GM12874 (cell line): ENCODE data around the gene ENO2.

Source experiments
- TF ChIP-seq, protein P1 (sequence below): IDR thresholded peaks from 2 replicates; pipeline ENCODE4 v1.5.1; 2011; ENCODE audit warnings: low read depth, mild to moderate bottlenecking, control low read depth, low read length, moderate library complexity; ENCODE audit not compliant: insufficient read depth

ENO2 gene

GRCh38 chr12:6899837-6900519 is 14.4 kb upstream of the ENO2 start:
- TF ChIP-seq, protein P1, sequence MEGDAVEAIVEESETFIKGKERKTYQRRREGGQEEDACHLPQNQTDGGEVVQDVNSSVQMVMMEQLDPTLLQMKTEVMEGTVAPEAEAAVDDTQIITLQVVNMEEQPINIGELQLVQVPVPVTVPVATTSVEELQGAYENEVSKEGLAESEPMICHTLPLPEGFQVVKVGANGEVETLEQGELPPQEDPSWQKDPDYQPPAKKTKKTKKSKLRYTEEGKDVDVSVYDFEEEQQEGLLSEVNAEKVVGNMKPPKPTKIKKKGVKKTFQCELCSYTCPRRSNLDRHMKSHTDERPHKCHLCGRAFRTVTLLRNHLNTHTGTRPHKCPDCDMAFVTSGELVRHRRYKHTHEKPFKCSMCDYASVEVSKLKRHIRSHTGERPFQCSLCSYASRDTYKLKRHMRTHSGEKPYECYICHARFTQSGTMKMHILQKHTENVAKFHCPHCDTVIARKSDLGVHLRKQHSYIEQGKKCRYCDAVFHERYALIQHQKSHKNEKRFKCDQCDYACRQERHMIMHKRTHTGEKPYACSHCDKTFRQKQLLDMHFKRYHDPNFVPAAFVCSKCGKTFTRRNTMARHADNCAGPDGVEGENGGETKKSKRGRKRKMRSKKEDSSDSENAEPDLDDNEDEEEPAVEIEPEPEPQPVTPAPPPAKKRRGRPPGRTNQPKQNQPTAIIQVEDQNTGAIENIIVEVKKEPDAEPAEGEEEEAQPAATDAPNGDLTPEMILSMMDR: no peak

DNA sequence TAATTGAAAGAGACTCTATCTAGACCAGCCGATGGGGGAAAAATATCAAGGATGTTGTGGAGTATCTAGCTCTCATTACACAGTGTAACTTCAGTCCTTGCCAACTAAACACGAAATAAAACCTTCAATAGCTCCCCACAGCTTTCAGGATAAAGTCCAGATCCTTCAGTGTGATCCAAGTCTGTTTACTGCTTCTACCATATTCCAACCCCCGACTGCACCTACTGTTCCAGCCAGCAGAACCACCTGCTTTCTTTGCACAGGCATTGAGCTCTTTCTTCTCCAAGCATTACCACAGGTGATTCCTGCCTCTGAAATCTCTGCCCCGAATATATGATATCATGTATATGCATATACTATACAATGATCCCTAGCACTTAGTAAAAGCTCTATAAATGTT is 11.9 kb upstream of the ENO2 start:
- TF ChIP-seq, protein P1: no peak

DNA sequence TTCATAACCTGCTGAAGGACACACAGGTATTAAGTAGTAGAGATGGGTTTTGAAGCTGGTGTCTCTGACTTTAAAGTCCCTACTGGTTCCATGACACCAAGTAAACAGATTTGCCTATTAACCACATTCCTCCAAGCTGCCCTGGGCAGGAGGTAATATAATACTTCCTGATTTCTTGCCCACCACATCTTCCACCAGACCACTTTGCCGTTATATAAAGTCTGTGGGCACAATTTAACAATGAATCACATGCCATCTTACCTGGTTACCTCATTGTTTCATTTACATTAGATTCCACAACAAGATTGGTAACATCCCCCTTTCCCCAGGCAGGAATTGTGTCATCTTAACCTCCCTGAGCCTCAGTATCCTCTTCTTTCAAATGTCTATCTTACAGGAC is 10.7 kb upstream of the ENO2 start:
- TF ChIP-seq, protein P1: no peak

DNA sequence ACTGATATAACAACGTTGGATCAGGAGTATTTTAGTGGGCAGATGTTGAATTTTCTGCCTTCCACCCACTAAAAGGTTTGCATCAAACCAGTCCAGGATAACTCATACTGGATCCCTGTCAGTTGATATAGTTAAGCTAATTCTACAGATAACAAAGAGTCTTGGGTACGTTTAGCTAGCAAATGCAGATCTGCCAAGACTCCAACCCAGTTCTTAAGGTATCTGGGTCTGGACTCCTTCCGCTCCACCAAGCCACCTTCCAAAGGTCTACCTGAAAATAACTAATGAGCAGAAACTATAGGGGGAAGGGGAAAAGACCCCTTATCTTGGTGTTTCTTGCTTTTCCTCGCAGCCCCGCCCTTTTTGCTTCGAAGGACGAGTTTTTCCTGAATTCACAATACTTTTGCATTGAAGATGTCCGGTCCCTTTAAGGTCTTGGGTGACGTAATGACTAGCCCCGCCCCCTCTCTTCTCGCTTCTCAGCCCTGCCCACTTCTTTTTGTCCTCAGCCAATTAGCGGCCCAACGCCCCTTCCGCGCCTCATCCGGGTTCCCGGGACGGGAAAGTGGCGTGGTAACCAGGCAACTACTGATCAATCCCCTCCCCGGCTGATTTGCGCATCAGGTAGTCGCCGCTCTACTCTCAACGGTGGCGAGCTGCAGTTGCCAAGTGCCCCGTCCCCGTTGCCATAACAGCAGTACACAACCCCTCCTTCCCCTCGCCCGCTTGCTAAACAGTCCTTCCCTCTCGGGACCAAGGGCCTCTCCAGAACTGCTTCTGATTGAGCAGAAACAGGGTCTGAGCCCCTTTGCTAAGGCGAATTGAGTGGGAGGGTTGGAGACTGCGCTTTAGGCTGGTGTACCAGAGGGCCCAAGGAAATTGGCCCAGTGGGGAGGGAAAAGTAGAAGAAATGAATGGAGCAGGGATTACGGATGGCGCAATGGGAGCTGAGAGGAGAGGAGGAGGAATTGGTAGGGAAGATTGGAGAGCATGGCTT is 9.8 kb upstream of the ENO2 start, which contains the start of gene LRRC23:
Gene LRRC23 (plus strand): TSS at position 543 of the 997 bp plus-strand sequence. CDS start 812 bp downstream, outside the sequence.
- TF ChIP-seq, protein P1: no peak

DNA sequence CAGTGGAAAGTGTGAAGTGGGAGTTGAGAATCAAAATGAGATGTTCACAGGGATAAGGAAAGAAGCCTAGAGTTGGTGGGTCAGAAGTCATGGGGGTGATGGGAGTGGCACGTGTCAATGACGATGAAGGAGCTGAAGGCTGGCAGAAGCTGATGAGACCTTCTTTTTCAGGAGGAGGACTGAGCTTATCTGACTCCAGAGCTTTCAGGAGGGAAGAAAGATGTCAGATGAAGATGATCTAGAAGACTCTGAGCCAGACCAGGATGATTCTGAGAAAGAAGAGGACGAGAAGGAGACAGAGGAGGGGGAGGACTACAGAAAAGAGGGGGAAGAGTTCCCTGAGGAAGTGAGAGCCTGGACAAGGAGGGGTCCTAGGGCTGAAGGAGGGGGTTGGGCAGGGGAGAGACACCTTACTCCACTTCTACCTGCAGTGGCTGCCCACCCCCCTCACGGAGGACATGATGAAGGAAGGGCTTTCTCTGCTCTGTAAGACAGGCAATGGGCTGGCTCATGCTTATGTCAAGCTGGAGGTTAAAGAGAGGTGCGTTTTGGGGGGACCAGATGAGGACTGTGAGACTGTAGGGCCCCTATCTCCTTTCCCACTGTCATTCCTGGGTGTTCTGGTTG is 8.9 kb upstream of the ENO2 start:
- TF ChIP-seq, protein P1: no peak

- TF ChIP-seq, protein P1: no peak
These were observed 4.8 kb upstream of the ENO2 start for GRCh38 chr12:6909421-6910145.
